Gastroesophageal sphincter (tissue), 4 donors: ENCODE results near the gene PTPRN2. TPM values are rescaled to one million over a fixed set of nuclear protein-coding genes. Genes with fewer than 3 reads are reported as not detected.

ENCODE experiments used
- ATAC-seq: fragments of 150-250 bp; one replicate; pipeline ENCODE4 v1.9.1; 2016; ENCODE audit warnings: mild to moderate bottlenecking, moderate library complexity
- H3K27ac ChIP-seq, 4 donors: fragments of 200-600 bp; sonication (generic) in 3 of 4; 1 replicate in 3 of 4; 2 replicates in 1 of 4; pipeline ENCODE4 v1.5.1; 2016 to 2019
- H3K27me3 ChIP-seq: fragments of 200-600 bp; sonication (generic); one replicate; pipeline ENCODE4 v1.5.1; 2019
- H3K36me3 ChIP-seq, 2 donors: fragments of 200-600 bp; sonication (generic); one replicate each; pipeline ENCODE4 v1.5.1; 2019; ENCODE audit warnings: control low read depth in 1 of 2
- H3K4me1 ChIP-seq, 3 donors: fragments of 200-600 bp; sonication (generic); 1 replicate in 2 of 3; 2 replicates in 1 of 3; pipeline ENCODE4 v1.5.1; 2016 to 2019; ENCODE audit warnings: control low read depth in 2 of 3
- H3K4me3 ChIP-seq, 2 donors: fragments of 200-600 bp; sonication (generic); one replicate each; pipeline ENCODE4 v1.5.1; 2019; ENCODE audit warnings: mild to moderate bottlenecking in 1 of 2, moderate library complexity in 1 of 2
- H3K9me3 ChIP-seq, 3 donors: fragments of 200-600 bp; sonication (generic); one replicate each; pipeline ENCODE4 v1.5.1; 2017 to 2019; ENCODE audit warnings: control low read depth in 2 of 3
- CTCF ChIP-seq, 4 experiments: fragments of 200-600 bp in 2 of 4; fragments of 450-650 bp in 2 of 4; sonication (generic) in 1 of 4; IDR thresholded peaks; one replicate each; pipeline ENCODE4 v1.5.1; 2017 to 2019; ENCODE audit warnings: antibody characterized with exemption in 4 of 4, mild to moderate bottlenecking in 2 of 4, moderate library complexity in 2 of 4
- EP300 ChIP-seq: sonication (generic); formaldehyde crosslinking; IDR thresholded peaks from one replicate; pipeline ENCODE4 v1.6.1; 2017; ENCODE audit warnings: antibody characterized with exemption, mild to moderate bottlenecking
- POLR2A ChIP-seq, 2 donors: fragments of 450-650 bp; IDR thresholded peaks; one replicate each; pipeline ENCODE4 v1.6.1; 2017; ENCODE audit warnings: antibody characterized with exemption in 2 of 2, mild to moderate bottlenecking in 2 of 2, moderate library complexity in 1 of 2
- POLR2AphosphoS5 ChIP-seq: sonication (generic); formaldehyde crosslinking; IDR thresholded peaks from one replicate; pipeline ENCODE4 v1.6.1; 2017; ENCODE audit warnings: antibody characterized with exemption
- WGBS, 2 donors: methylation state at CpG; one replicate each; pipeline ENCODE4 v1.1.5; 2018; ENCODE audit warnings: low coverage in 1 of 2; 5-methylcytosine and 5-hydroxymethylcytosine counted together
- total RNA-seq, 4 donors: library from RNA; depleted of rRNA; stranded (reverse); fragments of >200 nt; gene quantifications; one replicate each; pipeline ENCODE4 v1.1.0, GENCODE V29; 2016

The PTPRN2 gene
- total RNA-seq, 4 donors from 2014 or later = 1.7 to 4.7 (median 3.3) TPM

DNA sequence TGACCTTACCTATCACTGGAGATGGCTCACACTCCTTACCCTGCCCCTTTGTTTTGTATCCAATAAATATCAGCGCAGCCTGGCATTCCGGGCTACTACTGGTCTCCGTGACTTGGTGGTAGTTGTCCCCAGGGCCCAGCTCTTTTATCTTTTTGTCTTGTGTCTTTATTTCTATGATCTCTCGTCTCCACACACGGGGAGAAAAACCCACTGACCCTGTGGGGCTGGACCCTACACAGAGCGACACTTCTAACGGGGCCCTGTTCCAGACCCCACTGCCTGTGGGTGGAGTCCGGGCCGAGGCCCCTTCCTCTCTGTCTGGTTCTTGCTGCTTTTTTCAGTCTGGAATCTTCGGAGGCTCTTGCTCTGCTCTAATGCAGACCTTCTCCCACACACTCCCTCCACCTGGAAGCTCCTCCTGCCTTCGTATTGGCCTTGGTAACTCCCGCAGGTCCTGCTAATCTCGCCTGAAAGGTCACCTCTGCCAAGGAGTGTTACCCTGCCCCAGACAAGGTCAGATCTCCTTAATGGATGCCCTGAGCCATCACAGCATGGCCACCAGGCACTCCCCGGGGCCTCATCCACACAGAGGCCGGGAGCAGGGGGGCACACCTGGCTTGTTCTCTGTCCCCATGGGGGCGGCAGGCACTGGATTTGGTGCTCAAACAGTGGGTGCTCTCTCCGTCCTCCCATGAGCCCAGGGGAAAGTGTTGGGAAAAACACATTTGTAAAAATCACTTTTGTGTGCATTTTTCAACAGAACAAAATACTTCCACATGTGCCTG is 531.7 kb downstream of the PTPRN2 start:
- no peaks in the 10 kb centered on the region for H3K4me1 ChIP-seq
- ATAC-seq = no peak
- H3K27me3 ChIP-seq = peaks cover 11% of the 10 kb centered on the region
- TF ChIP-seq EP300 (no peak), POLR2A (IDR thresholded peaks at IDR 0.05) (no peak), CTCF (IDR thresholded peaks at IDR 0.05) (no peak), POLR2AphosphoS5 (no peak)
- H3K27ac ChIP-seq = no peak overlapping the region
- no peaks in the 10 kb centered on the region for H3K9me3 ChIP-seq
- H3K4me3 ChIP-seq = no peak overlapping the region
- H3K36me3 ChIP-seq = no peaks in the 10 kb centered on the region
- 81 to 91% methylated on average over 8 to 13 of the region's 17 CpGs for WGBS, 2 donors

- H3K9me3 ChIP-seq = no peaks in the 10 kb centered on the region
- TF ChIP-seq POLR2A (IDR thresholded peaks at IDR 0.05) = no peak
- no peak for TF ChIP-seq EP300
- TF ChIP-seq CTCF (IDR thresholded peaks at IDR 0.05) = no peak
- TF ChIP-seq POLR2AphosphoS5 = no peak
- H3K4me1 ChIP-seq = no peaks in the 10 kb centered on the region
- ATAC-seq = peak; percentile 19
- no peak overlapping the region for H3K4me3 ChIP-seq
- H3K27me3 ChIP-seq = peaks cover 11% of the 10 kb centered on the region
- no peaks in the 10 kb centered on the region for H3K36me3 ChIP-seq
- H3K27ac ChIP-seq = no peak overlapping the region
- WGBS, 2 donors = 89 to 93% methylated on average over 6 to 8 of the region's 11 CpGs
These were observed 533.0 kb downstream of the PTPRN2 start for GRCh38 chr7:158054611-158055010.

DNA sequence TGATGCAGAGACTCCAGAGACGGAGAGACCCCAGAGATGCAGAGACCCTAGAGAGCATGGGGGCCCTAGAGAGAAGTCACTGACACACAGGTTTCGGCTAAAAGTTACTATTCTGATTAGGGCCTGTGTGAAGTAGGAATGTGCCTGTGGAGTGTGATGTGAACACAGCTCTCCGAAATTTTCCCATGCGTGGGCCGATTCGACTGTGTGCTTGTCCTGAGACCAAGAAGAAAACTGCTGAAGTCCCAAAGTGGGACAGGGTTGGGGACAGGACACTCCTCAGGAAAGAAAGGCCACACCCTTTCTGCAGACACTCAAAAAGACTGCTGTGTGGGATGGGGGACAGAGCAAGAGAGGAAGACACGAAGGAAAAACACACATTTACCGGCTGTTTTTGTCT is 533.5 kb downstream of the PTPRN2 start:
- no peaks in the 10 kb centered on the region for H3K36me3 ChIP-seq
- H3K4me3 ChIP-seq = no peak overlapping the region
- ATAC-seq = no peak
- peaks cover 11% of the 10 kb centered on the region for H3K27me3 ChIP-seq
- TF ChIP-seq EP300 = no peak
- no peak for TF ChIP-seq POLR2AphosphoS5
- no peak for TF ChIP-seq CTCF (IDR thresholded peaks at IDR 0.05)
- TF ChIP-seq POLR2A (IDR thresholded peaks at IDR 0.05) = no peak
- no peaks in the 10 kb centered on the region for H3K4me1 ChIP-seq
- H3K27ac ChIP-seq = no peak overlapping the region
- no peaks in the 10 kb centered on the region for H3K9me3 ChIP-seq
- 90 to 93% methylated on average over 6 to 7 of the region's 8 CpGs for WGBS, 2 donors

DNA sequence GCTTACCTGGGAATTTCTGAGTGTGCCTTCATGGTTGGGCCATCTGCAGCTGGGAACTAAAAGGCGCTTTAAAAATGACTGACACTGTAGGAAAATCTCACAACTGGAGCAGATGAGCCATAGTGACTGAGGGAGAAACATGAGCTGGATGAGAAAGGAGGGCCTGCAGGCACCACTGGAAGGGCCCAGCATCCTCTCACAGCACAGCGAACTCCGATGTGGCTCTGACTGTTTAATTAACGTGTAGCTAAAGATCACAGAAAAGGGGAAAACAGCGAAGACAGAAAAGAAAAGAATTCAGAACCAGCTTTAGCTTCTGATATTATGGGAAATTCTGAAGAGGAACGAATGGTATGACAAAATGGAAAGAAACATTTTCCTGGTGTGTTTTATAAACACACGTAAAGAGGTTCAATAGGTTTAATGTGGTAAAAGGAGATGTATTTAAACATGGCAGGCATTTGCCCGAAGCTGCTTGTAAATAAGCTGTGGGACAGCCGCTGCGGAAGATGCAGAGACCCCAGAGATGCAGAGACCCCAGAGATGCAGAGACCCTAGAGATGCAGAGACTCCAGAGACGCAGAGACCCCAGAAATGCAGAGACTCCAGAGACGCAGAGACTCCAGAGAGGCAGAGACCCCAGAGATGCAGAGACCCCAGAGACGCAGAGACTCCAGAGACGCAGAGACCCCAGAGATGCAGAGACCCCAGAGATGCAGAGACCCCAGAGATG is 534.3 kb downstream of the PTPRN2 start:
- H3K36me3 ChIP-seq = no peaks in the 10 kb centered on the region
- H3K4me1 ChIP-seq = no peaks in the 10 kb centered on the region
- no peak for ATAC-seq
- WGBS, 2 donors = 56 to 65% methylated on average over 7 to 10 of the region's 14 CpGs
- H3K27ac ChIP-seq = no peak overlapping the region
- H3K9me3 ChIP-seq = no peaks in the 10 kb centered on the region
- H3K4me3 ChIP-seq = no peak overlapping the region
- peaks cover 11% of the 10 kb centered on the region for H3K27me3 ChIP-seq
- TF ChIP-seq POLR2AphosphoS5 (no peak), EP300 (no peak), POLR2A (IDR thresholded peaks at IDR 0.05) (no peak), CTCF (IDR thresholded peaks at IDR 0.05) (no peak)
